Progenitor cell of endocrine pancreas (in vitro differentiated cells): ENCODE data around the gene MGAT5B. TPM values are rescaled to one million over a fixed set of nuclear protein-coding genes. Genes with fewer than 3 reads are reported as not detected.

Experiments used
- DNase-seq: peaks from one replicate; pipeline ENCODE4 v3.0.0; 2021; ENCODE audit warnings: low spot score; ENCODE audit not compliant: unreplicated experiment
- H3K27ac Mint-ChIP-seq: 2 replicates; pipeline ENCODE4 v1.8.0; 2021; ENCODE audit warnings: mild to moderate bottlenecking, moderate library complexity, mixed read lengths
- H3K27me3 Mint-ChIP-seq: 2 replicates; pipeline ENCODE4 v1.8.0; 2021; ENCODE audit warnings: mixed read lengths
- H3K36me3 Mint-ChIP-seq: 2 replicates; pipeline ENCODE4 v1.8.0; 2022; ENCODE audit warnings: mixed read lengths; ENCODE audit not compliant: insufficient read depth
- H3K4me1 Mint-ChIP-seq: 2 replicates; pipeline ENCODE4 v1.8.0; 2021; ENCODE audit warnings: low read depth, mixed read lengths
- H3K4me3 Mint-ChIP-seq: 2 replicates; pipeline ENCODE4 v1.8.0; 2021; ENCODE audit warnings: low read depth, mild to moderate bottlenecking, moderate library complexity, mixed read lengths
- H3K9me3 Mint-ChIP-seq: 2 replicates; pipeline ENCODE4 v1.8.0; 2021; ENCODE audit warnings: low read depth, mixed read lengths
- total RNA-seq: library from RNA; stranded (reverse); gene quantifications from 2 replicates; pipeline ENCODE4 v1.2.1, GENCODE V29; 2021
- TF ChIP-seq, protein P1 (sequence below): fragments of 200-600 bp; sonication (generic); IDR thresholded peaks from one replicate; pipeline ENCODE4 v1.5.0; 2021; ENCODE audit warnings: antibody characterized with exemption, mild to moderate bottlenecking; ENCODE audit not compliant: unreplicated experiment

The MGAT5B gene
- total RNA-seq, 1 donor from 2014 or later = 2.8 TPM

DNA sequence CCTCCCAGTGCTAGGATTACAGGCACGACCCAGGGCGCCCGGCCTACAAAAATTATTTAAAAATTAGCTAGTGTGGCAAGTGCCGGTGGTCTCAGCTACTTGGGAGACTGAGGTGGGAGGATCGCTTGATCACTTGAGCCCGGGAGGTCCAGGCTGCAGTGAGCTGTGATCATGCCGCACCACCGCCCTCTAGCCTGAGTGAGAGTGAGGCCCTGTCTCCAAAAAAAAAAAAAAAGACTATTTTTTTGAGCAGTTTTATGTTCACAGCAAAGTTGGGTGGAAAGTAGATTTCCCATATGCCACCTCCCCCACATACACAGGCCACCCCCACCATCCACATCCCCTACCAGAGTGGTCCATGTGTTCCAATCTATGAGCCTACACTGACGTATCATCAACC lies 84.9 kb downstream of the MGAT5B start:
- no peak for DNase-seq
- H3K36me3 Mint-ChIP-seq = no peaks in the 10 kb centered on the region
- no peak overlapping the region for H3K27ac Mint-ChIP-seq
- no peaks in the 10 kb centered on the region for H3K4me1 Mint-ChIP-seq
- no peak overlapping the region for H3K4me3 Mint-ChIP-seq
- peaks cover 29% of the 10 kb centered on the region for H3K27me3 Mint-ChIP-seq
- H3K9me3 Mint-ChIP-seq = no peaks in the 10 kb centered on the region
- TF ChIP-seq, protein P1, sequence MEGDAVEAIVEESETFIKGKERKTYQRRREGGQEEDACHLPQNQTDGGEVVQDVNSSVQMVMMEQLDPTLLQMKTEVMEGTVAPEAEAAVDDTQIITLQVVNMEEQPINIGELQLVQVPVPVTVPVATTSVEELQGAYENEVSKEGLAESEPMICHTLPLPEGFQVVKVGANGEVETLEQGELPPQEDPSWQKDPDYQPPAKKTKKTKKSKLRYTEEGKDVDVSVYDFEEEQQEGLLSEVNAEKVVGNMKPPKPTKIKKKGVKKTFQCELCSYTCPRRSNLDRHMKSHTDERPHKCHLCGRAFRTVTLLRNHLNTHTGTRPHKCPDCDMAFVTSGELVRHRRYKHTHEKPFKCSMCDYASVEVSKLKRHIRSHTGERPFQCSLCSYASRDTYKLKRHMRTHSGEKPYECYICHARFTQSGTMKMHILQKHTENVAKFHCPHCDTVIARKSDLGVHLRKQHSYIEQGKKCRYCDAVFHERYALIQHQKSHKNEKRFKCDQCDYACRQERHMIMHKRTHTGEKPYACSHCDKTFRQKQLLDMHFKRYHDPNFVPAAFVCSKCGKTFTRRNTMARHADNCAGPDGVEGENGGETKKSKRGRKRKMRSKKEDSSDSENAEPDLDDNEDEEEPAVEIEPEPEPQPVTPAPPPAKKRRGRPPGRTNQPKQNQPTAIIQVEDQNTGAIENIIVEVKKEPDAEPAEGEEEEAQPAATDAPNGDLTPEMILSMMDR = no peak

DNA sequence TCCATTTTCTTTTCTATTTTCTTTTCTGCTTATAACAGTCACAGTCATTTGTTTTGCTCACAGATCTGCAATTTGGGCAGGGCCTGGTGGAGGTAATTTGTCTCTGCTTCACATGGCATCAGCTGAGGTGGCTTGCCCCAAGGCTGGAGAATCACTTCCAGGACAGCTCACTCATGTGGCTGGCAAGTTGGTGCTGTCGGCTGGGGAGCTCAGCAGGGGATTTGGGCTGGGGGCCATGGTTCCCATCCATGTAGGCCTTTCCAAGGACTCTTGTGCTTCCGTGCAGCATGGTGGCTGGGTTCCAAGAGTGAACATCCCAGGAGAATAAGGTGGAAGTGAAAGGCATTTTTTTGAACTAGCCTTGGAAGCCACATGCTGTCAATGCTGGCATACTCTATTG lies 85.7 kb downstream of the MGAT5B start:
- Mint-ChIP-seq H3K36me3 (no peaks in the 10 kb centered on the region), H3K9me3 (no peaks in the 10 kb centered on the region), H3K27ac (no peak overlapping the region), H3K4me3 (no peak overlapping the region), H3K4me1 (no peaks in the 10 kb centered on the region), H3K27me3 (peaks cover 37% of the 10 kb centered on the region)
- no peak for DNase-seq
- TF ChIP-seq, protein P1 = no peak

DNA sequence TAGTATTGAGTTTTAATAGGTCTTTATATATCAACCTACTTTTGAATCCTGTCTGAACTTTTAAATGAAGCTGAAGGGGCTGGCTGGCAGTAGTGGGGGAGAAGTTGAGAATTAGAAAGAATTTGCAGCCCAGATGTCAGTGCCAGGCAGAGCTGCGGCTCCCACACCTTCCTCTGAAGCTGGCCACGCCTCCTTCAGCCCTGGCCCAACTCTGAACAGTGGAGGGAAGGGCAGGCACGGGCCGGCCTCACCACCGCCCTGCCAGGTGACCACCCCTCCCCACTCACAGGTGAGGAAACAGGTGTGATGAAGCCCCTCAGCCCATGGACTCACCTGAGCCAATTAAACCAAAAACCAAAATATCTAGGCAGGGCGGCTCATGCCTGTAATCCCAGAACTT lies 87.0 kb downstream of the MGAT5B start:
- no peaks in the 10 kb centered on the region for H3K9me3 Mint-ChIP-seq
- H3K4me1 Mint-ChIP-seq = no peaks in the 10 kb centered on the region
- no peaks in the 10 kb centered on the region for H3K36me3 Mint-ChIP-seq
- peaks cover 48% of the 10 kb centered on the region for H3K27me3 Mint-ChIP-seq
- no peak for DNase-seq
- TF ChIP-seq, protein P1 = no peak
- no peak overlapping the region for H3K4me3 Mint-ChIP-seq
- no peak overlapping the region for H3K27ac Mint-ChIP-seq

DNA sequence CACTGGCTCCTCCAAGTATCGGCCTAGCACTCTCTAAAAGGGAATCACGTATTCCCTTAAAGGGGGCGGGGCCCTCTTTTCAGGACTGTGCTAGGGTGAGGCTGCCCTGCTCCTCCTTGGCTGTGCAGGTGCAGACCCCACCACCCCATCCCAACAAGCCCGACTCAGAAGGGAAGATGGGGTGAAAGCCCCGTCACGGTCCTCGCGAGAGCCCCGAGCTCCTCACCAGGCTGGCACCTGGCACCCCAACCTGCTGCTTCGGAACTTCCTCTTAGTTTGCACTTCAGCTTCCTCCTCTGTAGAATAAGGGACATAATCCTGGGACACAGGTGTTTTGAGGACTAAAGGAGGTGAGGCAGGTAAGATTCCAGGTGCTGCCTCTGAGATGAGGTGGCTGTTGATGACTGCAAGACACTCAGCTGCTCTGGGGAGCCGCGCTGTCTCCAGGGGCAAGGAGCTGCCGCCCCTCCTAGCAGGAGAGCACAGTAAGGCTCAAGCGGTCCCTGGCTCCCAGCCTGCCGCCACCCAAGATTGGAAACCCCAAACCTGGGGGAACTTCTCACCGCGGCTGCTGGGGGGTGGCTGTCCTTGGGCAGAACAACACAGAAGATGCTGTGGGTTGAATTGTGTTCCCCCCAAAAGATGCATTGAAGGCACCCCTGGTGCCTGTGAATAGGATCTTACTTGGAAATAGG lies 88.8 kb downstream of the MGAT5B start:
- no peak overlapping the region for H3K27ac Mint-ChIP-seq
- no peaks in the 10 kb centered on the region for H3K36me3 Mint-ChIP-seq
- no peaks in the 10 kb centered on the region for H3K9me3 Mint-ChIP-seq
- H3K27me3 Mint-ChIP-seq = peaks cover 48% of the 10 kb centered on the region
- H3K4me3 Mint-ChIP-seq = no peak overlapping the region
- TF ChIP-seq, protein P1 = no peak
- no peaks in the 10 kb centered on the region for H3K4me1 Mint-ChIP-seq
- DNase-seq = no peak

DNA sequence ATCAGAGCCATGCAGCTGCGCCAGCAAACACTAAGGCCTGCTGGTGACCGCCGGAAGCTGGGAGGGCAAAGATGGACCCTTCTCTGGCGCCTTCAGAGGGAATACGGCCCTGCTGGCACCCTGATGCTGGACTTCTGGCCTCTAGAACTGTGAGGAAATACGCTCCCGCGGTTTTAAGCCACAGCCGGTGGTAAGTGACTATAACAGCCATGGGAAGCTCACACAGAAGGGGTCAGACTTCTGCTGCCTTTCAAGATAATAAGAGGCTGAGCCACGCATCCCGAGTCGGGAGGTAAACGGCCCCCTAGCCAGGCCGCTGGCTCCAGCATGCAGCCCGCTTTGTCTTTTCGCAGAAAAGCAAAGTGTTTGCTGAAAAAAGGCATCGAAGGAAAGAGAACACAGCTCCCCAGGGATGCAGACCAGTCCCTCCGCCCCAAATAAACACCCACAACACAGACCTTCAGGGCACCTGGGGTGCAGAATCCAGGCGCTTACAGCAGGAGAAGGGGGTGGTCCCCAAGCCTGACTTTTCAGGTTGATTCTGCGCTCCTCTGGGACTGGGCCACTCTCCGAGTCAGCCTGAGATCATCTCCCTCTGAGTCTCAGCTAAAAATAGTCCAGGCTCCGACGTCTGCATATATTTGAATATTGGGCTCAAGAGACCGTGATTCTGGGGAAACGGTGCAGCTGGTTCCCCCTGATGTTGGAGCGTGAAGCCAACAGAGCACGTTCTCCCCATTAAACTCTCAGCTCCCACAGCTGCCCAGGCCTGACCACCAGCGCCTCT lies 89.7 kb downstream of the MGAT5B start:
- Mint-ChIP-seq H3K27ac (no peak overlapping the region), H3K36me3 (no peaks in the 10 kb centered on the region), H3K9me3 (no peaks in the 10 kb centered on the region), H3K27me3 (peaks cover 48% of the 10 kb centered on the region), H3K4me3 (no peak overlapping the region), H3K4me1 (no peaks in the 10 kb centered on the region)
- TF ChIP-seq, protein P1 = no peak
- DNase-seq = no peak
